GM12878 (cell line): ENCODE measurements around the gene DCBLD1. TPM values are rescaled to one million over a fixed set of nuclear protein-coding genes. Genes with fewer than 3 reads are reported as not detected.
"Not testable (repeated sequence)": the region's sequence is repeated elsewhere in the genome, so short reads cannot be mapped to it uniquely, and the experiment has no call there.

Experiments
- ATAC-seq: fragments of 200-7000 bp; cut with Tn5 transposase; 3 replicates; pipeline ENCODE4 v1.9.1; 2020; ENCODE audit warnings: mild to moderate bottlenecking, moderate library complexity
- BruUV-seq: library from RNA; stranded (reverse); fragments of 400-500 nt; replicated peaks from 2 replicates; lab custom pipeline; 2021; lab: Mats Ljungman, UMichigan
- CTCF ChIA-PET: fragments of 300-600 bp; sonication (Branson Sonifier 250); formaldehyde crosslinking; extraction: SDS; loops from one replicate; lab custom pipeline; 2021; ENCODE audit warnings: inconsistent platforms; lab: Yijun Ruan, JAX
- POLR2A ChIA-PET: fragments of 350-600 bp; formaldehyde crosslinking; extraction: SDS; loops from one replicate; lab custom pipeline; 2021; ENCODE audit warnings: inconsistent platforms; lab: Charles Lee
- RAD21 ChIA-PET: fragments of 300-600 bp; sonication (Branson Sonifier 250); formaldehyde crosslinking; loops from one replicate; lab custom pipeline; 2023; ENCODE audit warnings: antibody characterized with exemption; ENCODE audit not compliant: unreplicated experiment; lab: Charles Lee
- SMC1A ChIA-PET: fragments of 300-600 bp; sonication (Branson Sonifier 250); formaldehyde crosslinking; loops from one replicate; lab custom pipeline; 2023; ENCODE audit not compliant: unreplicated experiment, uncharacterized antibody; lab: Charles Lee
- DNase-seq: peaks from one replicate; pipeline ENCODE4 v3.0.0-alpha.2; 2011; ENCODE audit warnings: low read depth, low spot score
- FAIRE-seq: peaks from 3 replicates; lab custom pipeline; 2011; peaks lifted over from hg19 to GRCh38; lab: Jason Lieb, UNC
- H2AFZ ChIP-seq: 2 replicates; pipeline ENCODE4 v1.6.0; 2011; ENCODE audit warnings: low read depth, low read length, control low read depth; ENCODE audit not compliant: control insufficient read depth
- H3K27ac ChIP-seq: 2 replicates; pipeline ENCODE4 v1.5.1; 2011; ENCODE audit warnings: control low read depth; ENCODE audit not compliant: control insufficient read depth, insufficient read depth
- H3K27me3 ChIP-seq, 2 experiments: replicated peaks in 1 of 2; 2 replicates each; pipeline versions ENCODE4 v1.6.0 to v1.6.1; 2011; ENCODE audit warnings: low read length in 1 of 2; ENCODE audit not compliant: control insufficient read depth in 2 of 2, insufficient read depth in 2 of 2
- H3K36me3 ChIP-seq, 2 experiments: 2 replicates each; pipeline ENCODE4 v1.5.1; 2011; ENCODE audit warnings: low read length in 1 of 2; ENCODE audit not compliant: control insufficient read depth in 2 of 2, insufficient read depth in 2 of 2
- H3K4me1 ChIP-seq: 2 replicates; pipeline ENCODE4 v1.6.1; 2011; ENCODE audit warnings: mild to moderate bottlenecking, low read length, moderate library complexity, mixed read lengths; ENCODE audit not compliant: control insufficient read depth, insufficient read depth
- H3K4me2 ChIP-seq: 2 replicates; pipeline ENCODE4 v1.6.0; 2011; ENCODE audit warnings: control low read depth; ENCODE audit not compliant: control insufficient read depth, insufficient read depth
- H3K4me3 ChIP-seq: fragments of 200-600 bp; sonication (generic); 2 replicates; pipeline ENCODE4 v1.5.1; 2016
- H3K79me2 ChIP-seq: 2 replicates; pipeline ENCODE4 v1.6.0; 2011; ENCODE audit warnings: low read length; ENCODE audit not compliant: control insufficient read depth, insufficient read depth
- H3K9ac ChIP-seq: 2 replicates; pipeline ENCODE4 v1.8.0; 2011; ENCODE audit warnings: low read length, control low read depth, mixed read lengths; ENCODE audit not compliant: control insufficient read depth, insufficient read depth
- H3K9me3 ChIP-seq: replicated peaks from 3 replicates; pipeline ENCODE4 v1.5.1; 2011; ENCODE audit warnings: mild to moderate bottlenecking, low read length; ENCODE audit not compliant: control insufficient read depth, insufficient read depth
- H4K20me1 ChIP-seq: 2 replicates; pipeline ENCODE4 v1.6.0; 2011; ENCODE audit not compliant: control insufficient read depth, insufficient read depth
- BACH1 ChIP-seq: fragments of 450-650 bp; IDR thresholded peaks from 2 replicates; pipeline ENCODE4 v1.6.1; 2017; ENCODE audit warnings: mild to moderate bottlenecking, borderline replicate concordance
- CBX3 ChIP-seq: fragments of 200-600 bp; sonication (generic); IDR thresholded peaks from 2 replicates; pipeline ENCODE4 v1.6.1; 2016; ENCODE audit warnings: low read depth, borderline replicate concordance
- HDAC6 ChIP-seq: fragments of 200-600 bp; sonication (generic); IDR thresholded peaks from one replicate; pipeline ENCODE4 v1.8.0; 2017; ENCODE audit warnings: antibody characterized with exemption; ENCODE audit not compliant: unreplicated experiment
- KAT2A ChIP-seq: conservative IDR thresholded peaks from 2 replicates; pipeline ENCODE4 v1.6.1; 2011; ENCODE audit warnings: low read depth, low read length; ENCODE audit not compliant: control insufficient read depth
- RBBP5 ChIP-seq: fragments of 200-600 bp; sonication (generic); conservative IDR thresholded peaks from 2 replicates; pipeline ENCODE4 v1.6.1; 2016
- WGBS: methylation state at CpG from one replicate; pipeline ENCODE4 v1.1.6; 2016; ENCODE audit warnings: low lambda C conversion rate; ENCODE audit not compliant: insufficient replicate concordance, insufficient coverage; ENCODE audit errors: missing lambda C conversion rate; 5-methylcytosine and 5-hydroxymethylcytosine counted together
- in situ Hi-C: fragments of 300-500 bp; cut with MboI; formaldehyde crosslinking; loops from 9 replicates; pipeline ENCODE4 v1.14.3; 2018; ENCODE audit warnings: mixed read lengths
- intact Hi-C: fragments of 100-400 bp; cut with micrococcal nuclease; formaldehyde crosslinking; loops from one replicate; pipeline ENCODE4 v1.14.2; 2022; ENCODE audit not compliant: unreplicated experiment
- polyA plus RNA-seq, 11 experiments: library from polyadenylated mRNA; depleted of rRNA in 4 of 11; unstranded in 6 of 11; stranded (reverse) in 5 of 11; fragments of >200 nt; fragmentation: Nextera tagmentation in 4 of 11; fragmentation: Illumina TruSeq in 1 of 11; extraction: Ambion mirVana in 4 of 11; extraction: Trizol in 1 of 11; gene quantifications; 1 replicate in 1 of 11; 2 replicates in 10 of 11; pipeline versions ENCODE4 v1.2.1 to v1.2.3, GENCODE V29; 2011 to 2016; ENCODE audit warnings: inconsistent platforms in 2 of 11, missing spikeins in 2 of 11, low read depth in 1 of 11
- total RNA-seq, 4 experiments: library from RNA; depleted of rRNA in 3 of 4; stranded (reverse); fragments of >200 nt in 3 of 4; fragmentation: Illumina TruSeq in 1 of 4; extraction: Trizol in 1 of 4; gene quantifications; 2 replicates each; pipeline versions ENCODE4 v1.2.1 to v1.2.3, GENCODE V29; 2013 to 2021
- TF ChIP-seq, protein P1 (sequence below): IDR thresholded peaks from 2 replicates; pipeline ENCODE4 v1.6.1; 2012; ENCODE audit warnings: mild to moderate bottlenecking, low read depth, low read length
- TF ChIP-seq, protein P2 (sequence below): IDR thresholded peaks from 2 replicates; pipeline ENCODE4 v1.6.1; 2012; ENCODE audit warnings: improper control_type of control experiment, low read depth, low read length; ENCODE audit not compliant: insufficient replicate concordance

DCBLD1 gene
- total and polyA plus RNA-seq, 10 of the 15 experiments (the other 5 are each of a cell fraction or from before 2014, with no cell fraction given) = 0.92 to 9.2 (median 8.3) TPM

DNA sequence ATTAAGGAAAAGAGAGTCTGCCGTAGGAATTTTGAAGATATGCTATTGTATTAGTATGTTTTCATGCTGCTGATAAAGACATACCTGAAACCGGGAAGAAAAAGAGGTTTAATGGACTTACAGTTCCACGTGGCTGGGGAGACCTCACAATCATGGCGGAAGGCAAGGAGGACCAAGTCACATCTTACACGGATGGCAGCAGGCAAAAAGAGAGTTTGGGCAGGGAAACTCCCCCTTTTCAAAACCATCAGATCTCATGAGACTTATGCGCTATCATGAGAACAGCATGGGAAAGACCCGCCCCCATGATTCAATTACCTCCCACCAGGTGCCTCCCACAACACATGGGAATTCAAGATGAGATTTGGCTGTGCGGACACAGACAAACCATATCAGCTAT, 40.2 kb upstream of the DCBLD1 start:
- H4K20me1 ChIP-seq, POLR2A ChIA-PET, DNase-seq, intact Hi-C loops, H3K36me3 ChIP-seq, H2AFZ ChIP-seq, FAIRE-seq, in situ Hi-C loops, H3K27ac ChIP-seq, H3K4me1 ChIP-seq, H3K4me2 ChIP-seq, H3K4me3 ChIP-seq, H3K9me3 ChIP-seq, H3K79me2 ChIP-seq, H3K27me3 ChIP-seq, BruUV-seq, ATAC-seq, H3K9ac ChIP-seq: not testable (repeated sequence)
- RAD21 ChIA-PET = interaction anchor here (1.3 kb wide), 1 partner anchor 15 kb away, joined by 3 read pairs; no protein-coding TSS in a partner anchor
- CTCF ChIA-PET = interaction anchor here (0.5 to 2.9 kb wide), 2 partner anchors 78 to 162 kb away, joined by 3 to 11 read pairs; no protein-coding TSS in a partner anchor
- WGBS = 68% methylated on average over 8 of the region's 8 CpGs
- SMC1A ChIA-PET = interaction anchor here (1.1 to 2.3 kb wide), 2 partner anchors 8 to 162 kb away, joined by 3 to 6 read pairs; no protein-coding TSS in a partner anchor

DNA sequence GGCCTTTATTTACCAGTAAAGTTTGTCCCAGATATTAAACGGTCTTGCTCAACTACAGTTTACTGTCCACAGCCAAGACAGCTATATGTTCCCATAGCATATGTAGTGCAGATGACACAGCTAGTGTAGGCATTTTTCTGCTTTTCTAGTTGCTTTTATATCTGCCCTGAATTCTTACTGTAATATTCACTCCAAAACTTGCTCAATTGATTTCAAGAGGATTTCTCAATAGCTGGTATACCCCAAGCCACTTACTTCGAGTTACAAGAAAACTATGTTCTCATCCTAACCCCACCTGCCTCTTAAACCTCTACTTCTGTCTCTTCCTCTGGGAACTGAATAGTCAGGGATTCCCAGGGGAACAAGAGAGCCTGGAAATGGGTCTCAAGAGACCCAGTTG, 37.9 kb upstream of the DCBLD1 start:
- H3K9ac ChIP-seq = no peak overlapping the region
- ChIA-PET RAD21 (interaction anchor here (1.3 kb wide), 1 partner anchor 34 kb away, joined by 3 read pairs; no protein-coding TSS in a partner anchor), POLR2A (no interaction called here), CTCF (interaction anchor here (0.9 to 2.9 kb wide), 2 partner anchors 20 to 160 kb away, joined by 3 to 11 read pairs; no protein-coding TSS in a partner anchor), SMC1A (interaction anchor here (1.2 to 1.8 kb wide), 2 partner anchors 15 to 115 kb away, joined by 3 to 5 read pairs; no protein-coding TSS in a partner anchor)
- BruUV-seq = no TSS peak
- no peaks in the 10 kb centered on the region for H3K27me3 ChIP-seq
- in situ Hi-C loops (no loop called here), intact Hi-C loops (no loop called here)
- H3K9me3 ChIP-seq = no peaks in the 10 kb centered on the region
- 35% methylated on average over 2 of the region's 2 CpGs for whole genome bisulfite sequencing
- H3K4me1 ChIP-seq = no peaks in the 10 kb centered on the region
- no peaks in the 10 kb centered on the region for H3K79me2 ChIP-seq
- no peak overlapping the region for H2AFZ ChIP-seq
- no peak for FAIRE-seq
- H3K4me2 ChIP-seq = no peak overlapping the region
- H3K27ac ChIP-seq = no peak overlapping the region
- DNase-seq = no peak
- no peak overlapping the region for H3K4me3 ChIP-seq
- ATAC-seq = no peak
- no peaks in the 10 kb centered on the region for H3K36me3 ChIP-seq
- no peaks in the 10 kb centered on the region for H4K20me1 ChIP-seq
- TF ChIP-seq, protein P1, sequence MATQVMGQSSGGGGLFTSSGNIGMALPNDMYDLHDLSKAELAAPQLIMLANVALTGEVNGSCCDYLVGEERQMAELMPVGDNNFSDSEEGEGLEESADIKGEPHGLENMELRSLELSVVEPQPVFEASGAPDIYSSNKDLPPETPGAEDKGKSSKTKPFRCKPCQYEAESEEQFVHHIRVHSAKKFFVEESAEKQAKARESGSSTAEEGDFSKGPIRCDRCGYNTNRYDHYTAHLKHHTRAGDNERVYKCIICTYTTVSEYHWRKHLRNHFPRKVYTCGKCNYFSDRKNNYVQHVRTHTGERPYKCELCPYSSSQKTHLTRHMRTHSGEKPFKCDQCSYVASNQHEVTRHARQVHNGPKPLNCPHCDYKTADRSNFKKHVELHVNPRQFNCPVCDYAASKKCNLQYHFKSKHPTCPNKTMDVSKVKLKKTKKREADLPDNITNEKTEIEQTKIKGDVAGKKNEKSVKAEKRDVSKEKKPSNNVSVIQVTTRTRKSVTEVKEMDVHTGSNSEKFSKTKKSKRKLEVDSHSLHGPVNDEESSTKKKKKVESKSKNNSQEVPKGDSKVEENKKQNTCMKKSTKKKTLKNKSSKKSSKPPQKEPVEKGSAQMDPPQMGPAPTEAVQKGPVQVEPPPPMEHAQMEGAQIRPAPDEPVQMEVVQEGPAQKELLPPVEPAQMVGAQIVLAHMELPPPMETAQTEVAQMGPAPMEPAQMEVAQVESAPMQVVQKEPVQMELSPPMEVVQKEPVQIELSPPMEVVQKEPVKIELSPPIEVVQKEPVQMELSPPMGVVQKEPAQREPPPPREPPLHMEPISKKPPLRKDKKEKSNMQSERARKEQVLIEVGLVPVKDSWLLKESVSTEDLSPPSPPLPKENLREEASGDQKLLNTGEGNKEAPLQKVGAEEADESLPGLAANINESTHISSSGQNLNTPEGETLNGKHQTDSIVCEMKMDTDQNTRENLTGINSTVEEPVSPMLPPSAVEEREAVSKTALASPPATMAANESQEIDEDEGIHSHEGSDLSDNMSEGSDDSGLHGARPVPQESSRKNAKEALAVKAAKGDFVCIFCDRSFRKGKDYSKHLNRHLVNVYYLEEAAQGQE = no peak
- TF ChIP-seq, protein P2, sequence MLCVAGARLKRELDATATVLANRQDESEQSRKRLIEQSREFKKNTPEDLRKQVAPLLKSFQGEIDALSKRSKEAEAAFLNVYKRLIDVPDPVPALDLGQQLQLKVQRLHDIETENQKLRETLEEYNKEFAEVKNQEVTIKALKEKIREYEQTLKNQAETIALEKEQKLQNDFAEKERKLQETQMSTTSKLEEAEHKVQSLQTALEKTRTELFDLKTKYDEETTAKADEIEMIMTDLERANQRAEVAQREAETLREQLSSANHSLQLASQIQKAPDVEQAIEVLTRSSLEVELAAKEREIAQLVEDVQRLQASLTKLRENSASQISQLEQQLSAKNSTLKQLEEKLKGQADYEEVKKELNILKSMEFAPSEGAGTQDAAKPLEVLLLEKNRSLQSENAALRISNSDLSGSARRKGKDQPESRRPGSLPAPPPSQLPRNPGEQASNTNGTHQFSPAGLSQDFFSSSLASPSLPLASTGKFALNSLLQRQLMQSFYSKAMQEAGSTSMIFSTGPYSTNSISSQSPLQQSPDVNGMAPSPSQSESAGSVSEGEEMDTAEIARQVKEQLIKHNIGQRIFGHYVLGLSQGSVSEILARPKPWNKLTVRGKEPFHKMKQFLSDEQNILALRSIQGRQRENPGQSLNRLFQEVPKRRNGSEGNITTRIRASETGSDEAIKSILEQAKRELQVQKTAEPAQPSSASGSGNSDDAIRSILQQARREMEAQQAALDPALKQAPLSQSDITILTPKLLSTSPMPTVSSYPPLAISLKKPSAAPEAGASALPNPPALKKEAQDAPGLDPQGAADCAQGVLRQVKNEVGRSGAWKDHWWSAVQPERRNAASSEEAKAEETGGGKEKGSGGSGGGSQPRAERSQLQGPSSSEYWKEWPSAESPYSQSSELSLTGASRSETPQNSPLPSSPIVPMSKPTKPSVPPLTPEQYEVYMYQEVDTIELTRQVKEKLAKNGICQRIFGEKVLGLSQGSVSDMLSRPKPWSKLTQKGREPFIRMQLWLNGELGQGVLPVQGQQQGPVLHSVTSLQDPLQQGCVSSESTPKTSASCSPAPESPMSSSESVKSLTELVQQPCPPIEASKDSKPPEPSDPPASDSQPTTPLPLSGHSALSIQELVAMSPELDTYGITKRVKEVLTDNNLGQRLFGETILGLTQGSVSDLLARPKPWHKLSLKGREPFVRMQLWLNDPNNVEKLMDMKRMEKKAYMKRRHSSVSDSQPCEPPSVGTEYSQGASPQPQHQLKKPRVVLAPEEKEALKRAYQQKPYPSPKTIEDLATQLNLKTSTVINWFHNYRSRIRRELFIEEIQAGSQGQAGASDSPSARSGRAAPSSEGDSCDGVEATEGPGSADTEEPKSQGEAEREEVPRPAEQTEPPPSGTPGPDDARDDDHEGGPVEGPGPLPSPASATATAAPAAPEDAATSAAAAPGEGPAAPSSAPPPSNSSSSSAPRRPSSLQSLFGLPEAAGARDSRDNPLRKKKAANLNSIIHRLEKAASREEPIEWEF = no peak
- TF ChIP-seq BACH1 = no peak
- TF ChIP-seq RBBP5 = no peak
- TF ChIP-seq CBX3 = no peak
- no peak for TF ChIP-seq KAT2A
- no peak for TF ChIP-seq HDAC6
